ENCODE results near the gene MRPL39.
"Not testable (repeated sequence)": the region's sequence is repeated elsewhere in the genome, so short reads cannot be mapped to it uniquely, and the experiment has no call there.

MRPL39 gene

DNA sequence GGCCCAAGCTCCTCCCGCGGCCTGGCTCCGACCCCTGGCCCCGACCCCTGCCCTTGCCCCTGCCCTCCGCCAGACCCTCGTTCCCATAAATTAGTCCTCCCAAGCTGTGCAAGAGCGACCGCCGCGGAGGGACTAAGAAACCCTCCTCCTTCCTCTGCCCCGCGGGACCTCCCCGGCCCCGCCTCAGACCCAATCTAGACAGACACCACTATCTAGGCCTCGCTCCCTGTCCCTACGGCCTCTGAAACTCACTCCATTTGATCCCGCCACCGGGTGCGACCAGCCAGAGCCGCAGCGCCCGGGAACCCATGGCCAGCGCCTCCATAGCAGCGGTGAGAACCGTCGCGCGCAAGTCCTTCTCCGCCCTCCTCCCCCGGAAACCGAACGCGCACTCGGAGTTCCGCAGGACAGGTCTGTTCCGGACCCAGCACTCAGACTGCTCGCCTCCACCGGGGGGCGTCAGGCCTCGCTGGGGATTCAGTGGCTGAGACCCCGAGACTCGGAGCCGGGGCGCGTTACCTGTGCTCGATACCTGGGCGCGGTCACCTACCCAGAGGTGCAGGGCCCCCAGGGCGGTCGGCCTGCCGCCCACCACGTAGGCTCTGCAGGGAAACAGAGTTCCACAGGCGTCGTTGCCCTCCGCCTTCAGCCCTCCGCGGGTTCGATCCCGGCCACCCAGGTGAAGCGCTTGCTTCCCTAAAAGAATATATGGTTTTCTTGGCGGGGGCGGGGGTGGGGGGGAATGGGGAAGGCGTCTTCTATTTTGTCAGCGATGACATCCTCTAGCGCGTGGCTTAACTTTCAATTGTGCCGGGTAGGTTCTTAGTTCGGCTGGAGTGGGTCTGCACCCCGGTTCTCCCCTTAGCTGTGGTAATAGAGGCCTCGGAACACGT lies at the start of gene MRPL39:
Gene MRPL39, minus strand, starts transcription at position 331 of the 893 bp plus-strand sequence. Its CDS starts 6 bp downstream, at position 325.
- peak; percentile 92 for DNase-seq

DNA sequence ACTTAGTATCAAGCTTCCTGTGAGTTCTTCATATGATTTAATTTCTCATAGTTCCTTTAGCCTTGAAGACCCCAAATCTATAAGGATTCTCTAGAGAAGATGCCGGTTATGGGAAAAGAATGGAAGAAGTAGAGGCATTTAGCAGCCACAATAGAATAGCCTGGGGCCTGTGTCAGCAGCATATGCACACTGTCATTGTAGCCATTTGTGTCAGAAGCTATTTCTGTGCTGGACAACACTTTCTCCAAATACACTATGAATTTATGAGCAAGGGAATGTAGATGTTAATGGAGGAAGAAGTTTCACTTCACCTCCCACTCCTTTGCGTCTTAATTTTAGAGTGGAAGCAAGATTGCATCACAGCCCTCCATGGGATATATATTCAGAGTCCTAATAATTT lies 49.1 kb upstream of the MRPL39 start:
- no peak for DNase-seq

DNA sequence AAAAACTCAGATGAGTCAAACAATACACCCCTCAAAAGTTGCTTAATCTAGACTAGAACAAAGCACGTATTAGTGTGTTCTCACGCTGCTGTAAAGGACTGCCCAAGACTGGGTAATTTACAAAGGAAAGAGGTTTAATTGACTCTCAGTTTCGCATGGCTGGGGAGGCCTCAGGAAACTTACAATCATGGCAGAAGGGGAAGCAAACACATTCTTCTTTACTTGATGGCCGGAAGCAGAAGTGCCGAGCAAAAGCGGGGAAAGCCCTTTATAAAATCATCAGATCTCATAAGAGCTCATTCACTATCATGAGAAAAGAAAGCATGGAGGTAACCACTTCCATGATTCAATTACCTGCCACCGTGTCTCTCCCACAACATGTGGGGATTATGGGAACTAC lies 41.9 kb upstream of the MRPL39 start:
- DNase-seq, result no peak

DNA sequence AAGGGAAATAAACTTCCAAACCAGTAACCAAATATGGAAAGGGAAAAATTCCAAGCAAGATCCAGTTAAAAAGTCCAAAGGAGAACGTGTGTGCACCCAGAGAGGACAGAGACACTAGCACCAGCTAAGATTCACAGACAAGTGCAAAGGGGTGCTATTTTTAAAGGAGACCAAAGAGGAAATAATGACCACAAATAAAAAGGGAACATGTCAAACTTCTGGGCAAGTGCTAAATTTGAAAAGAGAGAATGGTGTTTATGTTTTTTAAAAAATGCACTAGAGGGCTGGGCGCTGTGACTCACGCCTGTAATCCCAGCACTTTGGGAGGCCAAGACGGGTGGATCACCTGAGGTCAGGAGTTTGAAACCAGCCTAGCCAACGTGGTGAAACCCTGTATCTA lies 40.4 kb upstream of the MRPL39 start:
- no peak for DNase-seq

DNA sequence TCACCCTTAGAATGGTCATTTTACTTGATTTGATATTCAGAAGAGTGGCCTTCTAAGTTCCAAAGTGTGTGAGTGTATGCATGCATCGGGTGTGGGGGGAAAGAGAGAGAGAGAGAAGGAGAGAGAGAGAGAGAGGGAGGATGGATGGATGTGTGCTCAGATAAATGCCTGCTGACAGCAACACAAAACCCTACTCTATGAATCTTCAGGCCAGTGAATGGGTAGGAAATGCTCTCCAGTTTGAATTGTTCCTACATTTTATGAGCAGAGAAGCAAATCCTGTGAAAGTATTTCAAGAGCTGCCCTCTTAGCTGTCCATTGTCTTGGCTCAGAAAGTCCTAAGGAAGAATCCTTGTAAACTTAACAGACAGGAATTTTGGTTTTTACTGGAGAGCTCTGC lies 39.2 kb upstream of the MRPL39 start:
- DNase-seq, result no peak

DNA sequence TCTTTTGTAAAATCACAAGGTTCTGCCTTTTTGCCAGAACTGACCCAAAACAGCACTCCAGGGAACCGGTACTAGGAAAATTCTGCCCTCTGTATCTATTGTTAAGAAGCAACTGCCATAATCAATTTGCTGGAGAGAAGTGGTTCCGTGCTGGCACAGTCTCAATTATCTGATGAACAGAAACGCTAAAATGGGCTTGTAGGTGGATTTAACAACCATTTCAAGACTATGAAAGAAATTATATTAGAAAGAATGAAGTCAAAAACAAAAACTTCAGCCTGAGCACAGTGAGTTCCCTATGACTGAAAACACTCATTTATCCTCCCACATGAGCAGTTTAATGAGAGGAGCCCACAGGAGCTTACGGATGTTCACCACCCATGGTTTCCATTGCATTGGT lies 36.2 kb upstream of the MRPL39 start:
- no peak for DNase-seq

DNA sequence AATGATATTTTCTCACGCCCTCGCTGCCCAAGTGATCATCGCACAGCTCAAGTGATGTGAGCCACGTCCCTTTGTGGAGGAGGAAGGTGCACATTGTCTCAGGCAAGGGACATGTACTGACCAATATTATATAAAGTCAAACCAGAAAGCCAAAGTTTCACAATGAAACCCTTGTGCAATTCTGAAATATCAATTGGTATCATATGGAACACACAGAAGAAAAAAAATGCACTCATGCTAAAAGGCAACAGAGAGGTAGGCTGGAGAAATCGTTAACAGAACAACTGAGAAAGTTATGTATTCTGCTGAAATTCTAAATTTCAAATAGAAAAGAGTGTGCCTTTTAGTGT lies 33.6 kb upstream of the MRPL39 start:
- no peak for DNase-seq

DNA sequence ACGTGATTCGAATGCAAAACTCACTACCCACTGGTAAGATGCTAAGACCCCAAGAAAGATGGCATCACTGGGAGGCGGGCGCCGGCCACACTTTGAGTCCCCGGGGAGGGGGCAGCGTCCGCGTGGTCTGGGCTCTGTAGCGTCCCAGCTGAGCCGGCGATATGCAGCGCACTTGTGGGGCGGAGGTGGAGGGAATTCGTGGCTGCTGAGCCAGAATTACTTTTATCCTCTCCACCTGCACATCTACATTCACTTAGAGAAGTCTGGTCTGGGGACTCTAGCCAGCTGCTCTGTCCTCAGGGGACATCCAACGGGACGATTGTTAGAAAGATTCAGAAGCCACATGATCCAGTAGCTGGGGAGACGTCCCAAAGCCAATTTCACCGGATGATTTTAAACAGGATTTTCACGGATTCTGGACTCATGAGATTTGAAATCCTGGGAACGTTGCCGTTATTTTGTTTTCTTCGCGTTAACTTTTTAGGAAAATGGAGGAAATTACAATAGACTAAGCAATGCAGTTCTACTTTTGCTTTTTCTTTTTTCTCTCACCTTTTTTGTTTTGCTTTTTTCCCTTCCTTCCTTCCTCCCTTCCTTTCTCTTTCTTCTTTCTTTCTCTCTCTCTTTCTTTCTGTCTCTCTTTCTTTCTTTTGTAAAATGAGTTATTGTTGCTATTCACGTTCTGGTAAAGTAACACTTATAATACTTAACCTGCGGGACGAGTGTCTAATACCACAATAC lies 33.1 kb upstream of the MRPL39 start:
- DNase-seq, result peak; percentile 65

DNA sequence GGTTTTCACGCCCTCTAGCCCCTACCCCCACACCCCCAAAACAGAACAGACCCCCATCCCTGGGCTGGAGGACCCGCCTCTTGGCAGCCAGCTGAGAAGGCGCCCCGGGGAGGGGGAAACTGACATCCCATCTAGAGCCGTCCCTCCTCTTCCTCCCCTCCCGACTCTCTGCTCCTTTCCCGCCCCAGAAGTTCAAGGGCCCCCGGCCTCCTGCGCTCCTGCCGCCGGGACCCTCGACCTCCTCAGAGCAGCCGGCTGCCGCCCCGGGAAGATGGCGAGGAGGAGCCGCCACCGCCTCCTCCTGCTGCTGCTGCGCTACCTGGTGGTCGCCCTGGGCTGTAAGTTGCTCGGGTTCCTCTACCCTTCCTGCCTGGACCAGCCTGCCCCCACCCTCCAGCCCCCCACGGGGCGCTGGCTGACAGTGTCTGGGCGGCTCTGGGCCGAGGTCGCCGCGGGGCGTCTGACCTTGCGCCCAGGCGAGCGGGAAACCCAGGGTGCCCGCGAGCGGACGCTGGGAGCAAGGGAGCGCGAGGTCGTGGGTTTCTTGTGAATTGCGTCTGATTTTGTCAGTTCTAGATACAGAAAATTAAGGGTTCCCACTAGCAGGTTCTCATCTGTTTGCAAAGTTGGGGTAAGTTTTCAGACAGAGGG lies 32.4 kb upstream of the MRPL39 start:
- DNase-seq, result peak; percentile 78

DNA sequence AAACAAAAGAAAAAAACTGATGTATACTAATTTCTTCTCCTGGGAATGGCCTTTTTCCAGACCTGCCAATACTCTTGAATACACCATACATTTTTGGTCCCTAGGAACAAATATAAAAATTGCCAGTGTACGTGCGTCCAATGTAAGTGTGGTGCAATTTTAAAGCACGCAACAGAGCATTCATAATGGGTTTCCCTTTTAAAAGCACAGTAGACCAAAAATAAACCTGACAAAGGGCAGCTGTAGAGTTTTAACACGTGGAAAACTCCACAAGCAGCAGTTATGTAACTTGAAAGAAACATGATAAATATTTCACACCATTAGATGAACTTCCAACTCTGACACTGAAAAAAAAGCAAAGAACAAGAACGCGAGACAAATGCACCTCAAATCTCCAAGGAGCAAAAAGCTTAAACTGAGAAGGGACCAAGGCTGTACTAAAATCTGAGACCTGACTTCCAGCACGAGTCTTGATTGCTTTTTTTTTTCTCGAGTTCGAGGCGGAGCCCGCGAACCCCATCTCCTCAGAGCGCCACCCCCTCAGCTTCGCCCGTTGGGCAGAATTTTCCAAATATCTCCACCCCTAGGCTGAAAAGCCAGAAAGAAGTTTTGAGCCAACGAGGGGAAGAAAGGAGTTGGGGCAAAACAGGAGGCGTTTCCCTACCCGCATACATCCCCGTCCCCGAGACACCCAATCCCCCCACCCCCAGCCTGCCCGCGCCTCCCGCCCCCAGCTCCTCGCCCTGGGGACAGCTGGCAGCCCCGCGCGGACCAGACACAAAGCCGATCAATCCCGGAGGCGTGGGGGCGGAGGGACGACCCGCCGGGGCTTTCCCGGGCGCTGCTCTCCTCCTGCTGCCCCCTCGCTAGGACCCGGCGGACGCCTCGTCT lies 31.6 kb upstream of the MRPL39 start, which contains the start of gene JAM2:
Gene JAM2, plus strand, starts transcription at position 599 of the 891 bp plus-strand sequence. CDS start 564 bp downstream, outside the sequence.
- DNase-seq, result peak; percentile 78

DNA sequence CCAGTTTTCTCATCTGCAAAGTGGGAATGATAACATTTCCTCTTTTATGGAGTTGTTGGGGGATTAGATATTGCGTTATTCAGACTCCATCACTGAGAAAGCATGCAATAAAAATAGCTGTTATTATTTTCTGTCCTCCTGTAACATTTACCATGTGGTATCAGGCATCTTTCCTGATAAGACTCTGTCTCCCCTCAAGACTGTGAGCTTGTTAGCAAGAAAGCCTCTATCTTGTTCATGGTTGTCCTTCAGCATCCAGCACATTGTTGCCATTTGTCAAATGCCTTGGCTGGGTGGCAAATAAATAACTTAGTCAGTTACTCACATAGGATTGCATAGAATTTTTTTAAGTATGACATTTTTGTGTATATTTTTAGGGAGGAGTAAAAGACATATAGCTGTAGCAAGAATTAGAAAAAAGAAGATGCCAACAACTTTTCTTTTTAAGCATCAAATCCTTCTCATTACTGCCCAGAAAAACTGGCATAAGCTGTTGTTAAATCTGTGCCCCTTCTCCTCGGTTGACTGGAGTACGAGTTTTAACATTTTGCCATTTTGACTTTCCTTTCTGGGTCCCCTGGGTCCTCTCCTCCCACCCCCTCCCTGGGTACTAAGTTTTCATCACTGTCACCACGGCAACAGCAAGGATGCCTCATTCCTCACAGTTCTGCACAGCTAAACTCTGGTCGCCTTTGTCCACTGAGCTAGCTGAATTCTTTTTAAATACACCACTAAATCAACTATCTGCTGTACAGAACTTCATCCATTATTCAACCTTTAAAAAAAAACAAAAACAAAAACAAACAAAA lies 30.8 kb upstream of the MRPL39 start:
- DNase-seq, result peak; percentile 22

DNA sequence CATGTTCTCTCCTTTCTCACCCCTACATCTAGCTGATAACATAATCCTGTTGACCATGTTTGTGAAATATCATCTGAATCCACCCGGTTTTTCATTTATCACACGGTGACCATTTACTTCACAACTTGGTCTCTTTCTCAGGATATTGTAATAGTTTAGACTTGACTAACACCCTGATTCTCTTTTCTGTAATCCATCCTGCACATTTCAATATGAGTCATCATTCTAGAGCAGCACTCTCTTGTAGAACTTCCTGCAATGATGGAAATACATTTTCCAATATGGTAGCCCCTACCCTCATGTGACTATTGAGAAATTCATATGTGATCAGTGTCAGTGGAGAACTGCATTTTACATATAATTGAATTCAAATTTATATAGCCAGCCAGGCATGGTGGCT lies 29.4 kb upstream of the MRPL39 start:
- DNase-seq, result no peak

DNA sequence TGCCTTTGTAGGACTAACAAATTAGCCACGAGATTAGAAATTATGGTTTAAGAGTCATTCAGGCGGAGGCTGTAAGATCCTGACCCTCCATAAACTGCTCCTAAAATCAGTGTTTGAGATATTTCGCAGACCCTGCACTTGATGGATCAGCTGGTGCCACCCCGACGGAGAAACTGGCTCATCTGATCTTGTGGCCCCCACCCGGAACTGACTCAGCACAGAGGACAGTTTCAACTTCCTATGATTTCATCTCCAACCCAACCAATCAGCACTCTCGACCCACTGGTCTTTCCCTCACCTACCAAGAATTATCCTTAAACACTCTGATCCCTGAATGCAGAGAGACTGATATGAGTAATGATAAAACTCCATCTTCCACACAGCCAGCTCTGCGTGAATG lies 28.0 kb upstream of the MRPL39 start:
- DNase-seq, result no peak

DNA sequence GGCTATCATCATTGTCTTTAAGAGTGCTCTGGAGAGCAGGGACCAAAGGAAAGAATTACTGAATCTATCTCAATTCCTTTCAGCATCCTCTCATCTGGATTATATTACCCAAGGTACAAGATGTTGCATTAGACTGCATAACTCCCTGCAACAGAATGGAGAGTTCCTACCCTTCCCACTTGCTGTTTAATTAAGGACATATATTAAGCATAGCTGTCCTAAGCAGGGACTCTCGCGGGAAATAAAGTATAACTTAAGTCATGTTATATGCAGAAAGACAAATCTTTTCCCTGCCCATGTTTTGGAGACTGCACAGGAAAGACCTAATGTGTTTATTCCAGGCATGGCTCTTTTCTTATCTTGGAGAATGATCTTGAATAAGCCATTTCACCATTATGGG lies 25.0 kb upstream of the MRPL39 start:
- no peak for DNase-seq

DNA sequence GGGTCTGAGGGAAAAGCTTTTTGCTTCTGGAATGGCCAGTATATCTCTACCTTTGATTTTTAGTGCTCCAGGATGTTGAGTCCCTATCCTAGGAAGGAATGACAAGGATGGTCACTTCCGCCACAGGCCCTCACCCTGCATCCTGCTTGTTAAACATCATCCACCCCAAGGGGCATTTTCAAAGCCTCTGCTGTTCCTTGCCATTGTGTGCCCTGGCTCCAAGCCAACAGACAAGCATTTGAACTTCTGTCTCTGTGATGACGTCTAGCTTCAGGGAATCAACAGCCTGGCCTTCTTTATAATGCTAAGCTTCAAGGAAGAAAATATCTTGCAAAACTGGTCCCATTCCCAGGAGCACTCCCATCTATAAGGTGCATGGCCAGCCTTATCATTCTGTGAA lies 19.5 kb upstream of the MRPL39 start:
- peak; percentile 23 for DNase-seq

DNA sequence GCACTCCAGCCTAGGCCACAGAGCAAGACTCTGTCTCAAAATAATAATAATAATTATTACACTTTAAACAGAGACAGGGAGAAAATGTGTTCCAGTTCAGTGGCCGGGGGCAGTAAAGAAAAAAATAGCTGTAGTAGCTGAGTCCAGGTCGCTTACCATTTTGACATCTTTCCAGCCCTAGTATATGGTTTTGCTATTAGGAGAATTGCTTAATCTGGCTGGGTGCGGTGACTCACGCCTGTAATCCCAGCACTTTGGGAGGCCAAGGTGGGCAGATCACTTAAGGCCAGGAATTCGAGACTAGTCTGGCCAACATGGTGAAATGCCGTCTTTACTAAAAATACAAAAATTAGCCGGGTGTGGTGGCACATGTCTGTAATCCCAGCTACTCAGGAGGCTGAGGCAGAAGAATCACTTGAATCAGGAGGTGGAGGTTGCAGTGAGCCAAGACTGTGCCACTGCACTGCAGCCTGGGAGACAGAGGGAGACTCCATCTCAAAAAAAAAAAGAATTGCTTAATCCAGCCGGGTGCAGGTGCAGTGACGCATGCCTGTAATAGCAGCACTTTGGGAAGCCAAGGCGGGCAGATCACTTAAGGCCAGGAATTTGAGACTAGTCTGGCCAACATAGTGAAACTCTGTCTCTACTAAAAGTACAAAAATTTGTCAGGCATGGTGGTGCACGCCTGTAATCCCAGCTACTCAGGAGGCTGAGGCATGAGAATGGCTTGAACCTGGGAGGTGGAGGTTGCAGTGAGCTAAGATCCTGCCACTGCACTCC lies 18.7 kb upstream of the MRPL39 start:
- not testable (repeated sequence) for DNase-seq

DNA sequence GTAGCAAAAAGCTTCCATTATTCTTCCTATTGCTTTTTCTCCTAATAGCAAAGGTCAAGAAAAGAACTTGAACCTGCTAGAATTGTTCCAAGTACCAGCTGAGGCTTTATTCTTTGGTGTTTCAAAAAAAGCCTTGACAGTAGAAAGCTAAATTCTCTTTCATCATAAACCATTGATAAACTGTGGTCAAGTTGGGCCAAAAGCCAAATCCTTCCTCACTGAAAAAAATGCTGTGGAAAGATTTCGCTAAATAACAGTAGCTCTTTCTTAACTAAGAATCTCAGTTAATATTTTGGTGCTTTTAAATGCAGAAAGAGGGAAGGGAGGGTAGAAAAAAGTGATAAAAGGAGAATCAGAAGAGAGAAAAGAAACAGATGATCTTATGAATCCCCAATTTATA lies 17.8 kb upstream of the MRPL39 start:
- no peak for DNase-seq

DNA sequence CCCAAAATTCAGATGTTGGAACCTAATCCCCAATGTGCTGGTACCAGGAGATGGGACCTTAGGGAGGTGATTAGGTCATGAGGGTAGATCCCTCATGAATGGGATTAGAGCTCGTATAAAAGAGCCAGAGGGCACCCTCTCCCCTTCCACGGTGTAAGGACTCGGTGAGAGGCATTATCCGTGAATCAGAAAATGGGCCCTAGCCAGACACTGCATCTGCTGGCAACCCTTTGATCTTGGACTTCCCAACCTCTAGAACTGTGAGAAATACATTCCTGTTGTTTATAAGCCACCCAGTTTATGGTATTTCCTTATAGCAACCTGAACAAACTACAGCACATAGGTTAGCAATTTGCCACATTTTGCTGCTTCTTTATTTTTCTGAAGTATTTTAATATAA lies 17.2 kb upstream of the MRPL39 start:
- no peak for DNase-seq

DNA sequence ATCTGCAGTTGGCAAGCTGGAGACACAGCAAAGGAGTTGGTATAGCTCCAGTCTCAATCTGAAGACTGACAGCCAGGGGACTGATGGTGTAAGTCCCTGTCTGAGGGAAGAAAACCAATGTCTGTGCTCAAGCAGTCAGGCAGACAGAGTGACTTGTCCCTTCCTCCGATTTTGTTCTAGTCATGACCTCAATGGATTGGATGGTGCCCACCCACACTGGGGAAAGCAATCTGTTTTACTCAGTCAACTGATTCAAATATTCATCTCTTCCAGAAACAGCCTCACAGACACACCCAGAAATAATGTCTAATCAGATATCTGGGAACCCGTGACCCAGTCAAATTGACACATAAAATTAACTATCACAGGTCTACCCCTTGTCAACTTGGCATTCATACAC lies 11.9 kb upstream of the MRPL39 start:
- no peak for DNase-seq

DNA sequence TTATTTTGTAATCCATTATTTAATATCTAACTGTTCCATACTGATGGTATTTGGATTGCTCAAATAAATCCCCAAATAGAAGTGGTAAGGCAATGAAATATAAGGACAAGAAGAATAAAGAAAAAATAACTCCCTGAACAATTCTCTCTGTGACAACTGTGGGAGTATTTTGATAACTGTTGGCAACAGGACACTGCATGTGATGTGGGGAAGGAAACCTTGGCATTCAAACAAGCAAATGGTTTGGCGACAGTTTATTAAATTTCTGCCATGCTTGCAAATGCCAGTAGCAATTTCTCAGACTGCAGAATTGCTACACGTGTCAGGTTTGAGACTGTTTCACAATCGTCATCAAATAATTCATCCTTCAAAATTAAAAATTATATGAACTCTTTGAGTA lies 8.6 kb upstream of the MRPL39 start:
- DNase-seq, result no peak

DNA sequence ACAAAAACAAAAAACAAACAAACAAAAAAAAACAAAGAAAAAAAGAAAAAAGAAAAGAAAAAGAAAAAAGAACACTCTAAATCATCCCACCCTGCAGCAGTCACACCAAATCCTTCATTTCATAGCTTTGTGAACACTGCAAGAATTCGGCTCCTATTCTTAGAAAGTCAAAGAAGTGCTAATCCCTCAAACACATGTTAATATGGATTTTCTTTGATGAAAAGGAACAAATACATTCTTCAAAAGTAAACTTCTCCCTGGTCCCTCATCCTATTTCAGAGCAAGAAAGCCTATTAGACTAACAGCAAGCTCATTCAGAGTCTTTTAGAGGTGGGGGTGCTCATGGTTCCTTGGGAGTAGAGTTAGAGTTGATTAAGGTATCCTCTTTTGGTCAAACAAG lies 7.2 kb upstream of the MRPL39 start:
- DNase-seq, result no peak

Data from right hindlimb (tissue), 1 donor.